Thymus (tissue), 11 donors: ENCODE measurements around the gene VTCN1. TPM values are rescaled to one million over a fixed set of nuclear protein-coding genes. Genes with fewer than 3 reads are reported as not detected.

ENCODE experiments used
- DNase-seq, 9 donors: peaks; one replicate each; pipeline ENCODE4 v3.0.0-alpha.2; 2013; ENCODE audit warnings: low spot score in 9 of 9, low read depth in 6 of 9, missing footprints in 1 of 9
- H3K27ac ChIP-seq, 2 donors: one replicate each; pipeline ENCODE4 v1.5.1; 2013; ENCODE audit warnings: control low read depth in 1 of 2, low read depth in 1 of 2, low read length in 1 of 2, mild to moderate bottlenecking in 1 of 2, moderate library complexity in 1 of 2
- H3K27me3 ChIP-seq, 2 donors: one replicate each; pipeline ENCODE4 v1.5.1; 2013; ENCODE audit warnings: low read length in 1 of 2; ENCODE audit not compliant: control insufficient read depth in 2 of 2, insufficient read depth in 1 of 2
- H3K36me3 ChIP-seq, 2 donors: one replicate each; pipeline ENCODE4 v1.5.1; 2013; ENCODE audit warnings: low read length in 1 of 2, mild to moderate bottlenecking in 1 of 2, moderate library complexity in 1 of 2; ENCODE audit not compliant: control insufficient read depth in 2 of 2, insufficient read depth in 2 of 2
- H3K4me1 ChIP-seq, 2 donors: one replicate each; pipeline ENCODE4 v1.5.1; 2013; ENCODE audit warnings: low read length in 2 of 2; ENCODE audit not compliant: control insufficient read depth in 2 of 2, insufficient read depth in 2 of 2
- H3K4me3 ChIP-seq, 2 donors: one replicate each; pipeline ENCODE4 v1.5.1; 2013; ENCODE audit warnings: low read length in 2 of 2, control low read depth in 1 of 2, mild to moderate bottlenecking in 1 of 2
- H3K9me3 ChIP-seq, 2 donors: one replicate each; pipeline ENCODE4 v1.5.1; 2013; ENCODE audit warnings: low read length in 1 of 2, mild to moderate bottlenecking in 1 of 2; ENCODE audit not compliant: control insufficient read depth in 2 of 2, insufficient read depth in 1 of 2
- WGBS: extraction: QIAGEN DNeasy Blood & Tissue Kit; methylation state at CpG from one replicate; pipeline ENCODE4 v1.1.7; 2013; 5-methylcytosine and 5-hydroxymethylcytosine counted together
- polyA plus RNA-seq: library from polyadenylated mRNA; stranded (reverse); fragments of 200-250 nt; gene quantifications from one replicate; pipeline ENCODE4 v1.2.3, GENCODE V29; 2013
- total RNA-seq: library from RNA; stranded (reverse); fragments of 120-200 nt; gene quantifications from one replicate; pipeline ENCODE4 v1.2.4, GENCODE V29; 2013
- donor health status: healthy.

VTCN1 gene
- total and polyA plus RNA-seq, 2 donors, result 0.07 to 0.09 TPM

DNA sequence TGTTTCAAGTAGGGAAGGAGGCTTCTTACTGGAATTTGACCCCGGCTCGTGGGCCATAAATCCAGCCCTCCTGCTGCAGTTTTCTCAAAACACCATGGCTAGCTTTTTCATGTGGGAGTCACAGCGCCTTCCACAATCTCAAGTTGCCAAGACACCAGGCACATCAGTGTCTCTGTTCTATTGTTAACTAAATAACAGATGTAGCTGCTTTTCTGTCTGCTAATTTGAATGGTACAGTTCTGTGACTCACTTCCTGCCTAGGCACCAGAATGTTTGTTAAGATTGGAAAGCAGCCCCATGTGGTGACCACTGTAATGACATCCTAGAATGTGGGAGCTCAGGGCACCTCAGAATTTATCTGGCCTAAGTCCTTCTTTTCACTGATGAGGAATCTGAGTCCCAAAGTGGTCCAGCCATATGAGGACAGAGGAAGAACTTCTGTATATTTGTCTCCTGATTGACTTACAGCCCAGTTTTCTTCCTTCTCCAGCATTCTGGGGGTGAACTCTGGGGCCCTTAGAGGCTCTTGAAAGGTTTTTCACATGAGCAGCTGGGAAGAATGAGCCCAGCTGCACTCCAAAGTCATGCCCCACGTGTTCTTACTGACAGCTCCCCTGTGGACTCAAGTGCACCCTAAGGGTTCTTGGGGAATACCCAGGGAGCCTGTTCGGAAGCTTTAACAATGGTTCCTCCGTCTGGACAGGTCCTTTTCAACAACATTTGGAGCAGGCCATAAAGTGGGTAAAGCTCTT, 116.7 kb downstream of the VTCN1 start:
- peak in 2 of 9 donors; percentile 10 to 29 for DNase-seq
- Histone ChIP-seq H3K9me3 (no peaks in the 10 kb centered on the region), H3K4me1 (no peaks in the 10 kb centered on the region), H3K36me3 (peaks cover 59 to 80% of the 10 kb centered on the region in 2 donors), H3K27ac (peak overlapping the region in 1 of 2 donors; percentile 40), H3K4me3 (no peak overlapping the region), H3K27me3 (no peaks in the 10 kb centered on the region)
- 96% methylated on average over 6 of the region's 6 CpGs for WGBS

Other genes starting within 250 kb of the VTCN1 start
- gene CD101, start 209.2 kb downstream of the VTCN1 start, total RNA-seq, result 3.8 TPM
- 3.4 TPM for gene CD101, start 209.2 kb downstream of the VTCN1 start, polyA plus RNA-seq
- 26.3 TPM for gene TTF2, start 150.6 kb downstream of the VTCN1 start, total RNA-seq
- gene TTF2, start 150.6 kb downstream of the VTCN1 start, polyA plus RNA-seq, result 5.8 TPM
- gene TRIM45, start 89.2 kb downstream of the VTCN1 start, total RNA-seq, result 1.1 TPM
- gene TRIM45, start 89.2 kb downstream of the VTCN1 start, polyA plus RNA-seq, result 2.7 TPM
- gene MAN1A2, start 156.5 kb upstream of the VTCN1 start, total RNA-seq, result 26.4 TPM
- 10.6 TPM for gene MAN1A2, start 156.5 kb upstream of the VTCN1 start, polyA plus RNA-seq